C1 segment of cervical spinal cord (tissue), 14 donors: Measurements from ENCODE around the gene BIRC7.

Experiments
- DNase-seq, 14 donors: peaks; one replicate each; lab custom pipeline; 2025; lab: John Stamatoyannopoulos, UW

BIRC7 gene

DNA sequence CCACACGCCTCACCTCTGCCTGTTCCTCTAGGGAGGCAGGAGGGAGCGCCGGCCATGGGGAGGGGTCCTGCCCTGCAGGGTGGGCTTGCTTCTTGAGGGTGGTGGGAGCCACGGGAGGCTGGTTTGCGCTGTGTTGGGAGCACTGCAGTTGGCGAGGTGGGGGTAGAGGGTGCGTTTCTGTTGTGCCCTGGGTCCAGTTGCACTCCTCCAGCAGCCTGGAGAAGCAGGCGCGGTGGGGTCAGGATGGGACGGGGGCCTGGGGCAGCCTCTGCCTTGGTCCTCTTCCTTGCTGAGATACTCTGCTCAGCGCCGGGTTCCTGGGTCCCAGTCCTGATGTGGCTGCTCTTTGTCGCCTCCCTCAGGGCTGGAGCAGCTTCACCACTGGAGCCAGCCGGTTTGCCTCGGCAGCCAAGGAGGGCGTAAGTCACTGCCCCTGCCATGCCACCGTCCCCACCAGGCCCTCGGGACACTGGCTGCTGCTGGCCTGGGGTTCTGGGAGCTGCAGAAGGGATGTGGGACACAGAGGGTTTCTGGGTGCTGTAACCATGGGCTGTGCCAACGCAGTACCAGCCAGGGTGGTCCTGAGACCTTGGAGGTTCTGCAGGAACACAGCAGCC lies 45.3 kb downstream of the BIRC7 start:
- no peak for DNase-seq

GRCh38 chr20:63281742-63282665 lies 46.3 kb downstream of the BIRC7 start:
- DNase-seq, result no peak

- peak in 1 of 14 donors; percentile 45 for DNase-seq
These were observed 47.2 kb downstream of the BIRC7 start for GRCh38 chr20:63282946-63283345.

DNA sequence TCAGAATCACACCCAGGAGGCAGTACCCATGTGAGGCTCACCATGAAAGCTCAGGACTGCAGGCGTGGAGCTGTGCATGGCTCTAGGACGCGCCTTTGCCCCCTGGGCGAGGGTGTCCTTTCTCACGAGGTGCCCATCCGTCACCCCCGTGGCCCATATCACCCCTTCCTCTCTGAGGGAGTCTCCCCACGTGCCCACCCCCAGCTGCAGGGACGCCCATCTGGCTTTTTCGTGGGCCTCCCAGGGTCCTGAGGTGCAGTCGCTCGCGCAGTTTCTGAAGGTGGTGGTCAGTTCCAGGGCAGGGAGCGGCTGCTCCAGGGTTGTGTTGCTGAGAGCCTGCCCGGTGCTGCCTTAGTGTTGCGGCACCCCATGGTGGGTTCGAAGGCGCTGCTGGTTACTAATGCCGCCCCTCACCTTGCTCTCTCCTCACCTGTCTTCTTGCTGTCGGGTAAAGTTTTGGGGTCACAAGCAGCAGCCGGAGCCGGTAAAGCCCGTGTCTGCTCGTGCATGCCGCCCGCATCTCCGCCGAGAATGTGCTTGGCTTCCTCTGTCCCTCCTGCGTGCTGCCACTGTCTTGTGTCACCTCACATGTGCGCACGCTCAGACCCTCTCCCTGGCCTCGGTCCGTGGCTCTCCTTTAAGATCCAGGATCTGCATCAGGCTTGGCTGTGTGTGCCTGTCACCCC lies 47.8 kb downstream of the BIRC7 start:
- DNase-seq, result no peak

- no peak for DNase-seq
These were observed 48.4 kb downstream of the BIRC7 start for GRCh38 chr20:63284083-63284440.

DNA sequence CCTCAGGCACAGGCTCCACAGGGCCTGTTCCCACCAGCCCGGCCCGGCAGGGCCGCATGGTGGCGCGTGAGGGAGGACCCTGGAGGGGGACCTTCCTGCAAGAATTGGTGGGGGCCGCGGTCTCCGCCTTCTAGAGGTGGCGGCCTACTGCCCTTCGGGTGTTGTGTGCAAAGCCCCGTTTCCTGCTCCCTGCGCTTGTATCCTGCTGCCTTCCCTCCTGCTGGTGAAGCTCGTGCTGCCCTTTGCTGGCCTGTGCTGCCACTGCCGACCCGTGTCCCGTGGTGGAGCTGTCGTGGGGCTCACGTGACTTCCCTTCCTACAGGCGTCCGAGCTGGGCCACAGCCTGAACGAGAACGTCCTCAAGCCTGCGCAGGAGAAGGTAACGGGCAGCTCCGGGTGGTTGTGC lies 48.8 kb downstream of the BIRC7 start:
- DNase-seq, result no peak

- DNase-seq, result no peak
These were observed 49.3 kb downstream of the BIRC7 start for GRCh38 chr20:63284981-63285524.

GRCh38 chr20:63285636-63286615 lies 50.2 kb downstream of the BIRC7 start:
- DNase-seq, result no peak

DNA sequence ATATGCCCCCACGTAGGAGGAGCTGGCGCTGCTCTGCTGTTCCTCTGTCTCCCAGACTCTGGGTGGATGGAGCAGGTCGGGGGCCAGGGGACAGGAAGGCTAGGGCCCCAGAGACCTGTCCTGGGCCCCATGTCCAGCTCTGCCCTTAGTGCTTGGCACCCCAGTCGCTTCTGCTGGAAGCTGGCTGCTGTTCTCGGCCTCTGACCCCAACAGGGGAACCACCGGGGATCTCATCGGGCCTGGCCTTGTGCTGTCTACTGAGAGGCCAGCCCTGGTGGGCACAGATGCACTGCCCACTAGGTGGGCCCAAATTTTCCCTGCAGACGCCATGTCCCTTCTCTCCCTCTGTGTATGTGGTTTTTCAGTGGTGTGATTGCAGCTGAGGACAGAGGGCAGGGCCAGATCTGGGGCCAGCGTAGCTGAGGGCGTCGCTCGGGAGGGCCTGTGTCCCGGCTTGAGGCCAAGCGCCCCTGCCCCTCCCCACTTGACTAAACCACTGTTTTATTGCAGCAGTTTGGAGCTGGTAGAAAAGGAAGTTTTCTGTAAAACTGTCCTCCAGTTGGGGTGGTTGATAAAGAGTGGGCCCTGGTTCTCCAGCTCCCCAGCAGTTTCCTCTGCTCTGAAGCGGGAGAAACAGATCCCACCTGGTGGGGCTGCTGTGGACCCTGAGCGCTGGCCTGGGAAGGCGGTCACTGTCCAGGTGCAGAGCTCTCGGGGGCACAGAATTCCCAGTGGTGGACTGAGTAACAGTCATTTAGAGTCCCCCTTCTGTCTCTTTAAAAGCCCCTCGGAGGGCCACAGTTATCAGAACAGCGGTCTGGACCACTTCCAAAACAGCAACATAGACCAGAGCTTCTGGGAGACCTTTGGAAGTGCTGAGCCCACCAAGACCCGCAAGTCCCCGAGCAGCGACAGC lies 51.3 kb downstream of the BIRC7 start:
- DNase-seq, result no peak

DNA sequence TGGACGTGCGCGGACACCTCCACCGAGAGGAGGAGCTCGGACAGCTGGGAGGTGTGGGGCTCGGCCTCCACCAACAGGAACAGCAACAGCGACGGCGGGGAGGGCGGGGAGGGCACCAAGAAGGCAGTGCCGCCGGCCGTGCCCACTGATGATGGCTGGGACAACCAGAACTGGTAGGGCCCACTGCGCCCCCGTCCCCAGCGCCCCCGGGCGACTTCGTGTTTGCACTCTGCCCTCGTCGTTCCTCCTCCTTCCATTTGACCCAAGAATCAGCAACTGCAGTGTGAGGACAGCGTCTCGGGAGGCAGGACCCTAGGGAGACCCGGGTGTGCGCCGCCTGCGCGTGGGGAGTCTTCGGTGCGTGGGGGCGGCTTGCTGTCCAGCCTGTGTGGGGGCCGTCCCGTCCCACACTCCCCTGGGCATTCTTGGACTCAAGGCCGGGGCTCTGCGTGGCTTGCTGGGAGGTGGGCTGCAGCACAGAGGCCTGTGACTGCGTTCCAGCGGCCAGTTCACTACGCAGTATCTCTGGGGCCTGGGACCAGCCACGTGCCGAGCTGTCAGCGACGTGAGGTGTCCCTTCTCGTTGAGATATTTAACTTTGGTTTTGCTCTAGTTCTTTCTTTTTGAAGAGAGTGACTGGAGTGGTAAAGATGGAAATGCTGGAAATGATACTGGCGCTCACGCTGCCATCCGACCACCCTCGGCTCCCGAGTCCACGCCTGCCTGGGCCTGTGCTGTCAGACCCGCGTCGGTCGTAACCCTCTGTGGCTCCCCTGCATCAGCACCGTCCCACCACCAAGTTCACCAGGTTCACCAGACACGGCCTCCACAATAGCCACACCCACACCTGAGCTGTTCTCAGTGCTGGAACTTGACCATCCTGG lies 52.2 kb downstream of the BIRC7 start:
- no peak for DNase-seq

GRCh38 chr20:63288581-63289251 lies 53.0 kb downstream of the BIRC7 start:
- no peak for DNase-seq

GRCh38 chr20:63289311-63290135 lies 53.8 kb downstream of the BIRC7 start:
- DNase-seq, result no peak
